H7 (cell line): ENCODE measurements around the gene TSPAN32. TPM values are rescaled to one million over a fixed set of nuclear protein-coding genes. Genes with fewer than 3 reads are reported as not detected.

Source experiments
- DNase-seq: peaks from one replicate; pipeline ENCODE4 v3.0.0; 2012
- H3K27me3 ChIP-seq: 2 replicates; pipeline ENCODE4 v1.6.0; 2011; ENCODE audit warnings: mild to moderate bottlenecking, low read length; ENCODE audit not compliant: control insufficient read depth, insufficient read depth
- H3K36me3 ChIP-seq: replicated peaks from 2 replicates; pipeline ENCODE4 v1.5.1; 2011; ENCODE audit warnings: low read length; ENCODE audit not compliant: control insufficient read depth, insufficient read depth
- H3K4me3 ChIP-seq: 2 replicates; pipeline ENCODE4 v1.5.1; 2011; ENCODE audit warnings: low read depth, mild to moderate bottlenecking, control low read depth, low read length, moderate library complexity; ENCODE audit not compliant: insufficient read depth
- total RNA-seq: library from RNA; depleted of rRNA; stranded (reverse); fragments of >200 nt; shearing (Covaris generic); gene quantifications from 2 replicates; pipeline ENCODE4 v1.2.3, GENCODE V29; 2014

The TSPAN32 gene
- total RNA-seq, 1 experiment from 2014 or later: not detected

DNA sequence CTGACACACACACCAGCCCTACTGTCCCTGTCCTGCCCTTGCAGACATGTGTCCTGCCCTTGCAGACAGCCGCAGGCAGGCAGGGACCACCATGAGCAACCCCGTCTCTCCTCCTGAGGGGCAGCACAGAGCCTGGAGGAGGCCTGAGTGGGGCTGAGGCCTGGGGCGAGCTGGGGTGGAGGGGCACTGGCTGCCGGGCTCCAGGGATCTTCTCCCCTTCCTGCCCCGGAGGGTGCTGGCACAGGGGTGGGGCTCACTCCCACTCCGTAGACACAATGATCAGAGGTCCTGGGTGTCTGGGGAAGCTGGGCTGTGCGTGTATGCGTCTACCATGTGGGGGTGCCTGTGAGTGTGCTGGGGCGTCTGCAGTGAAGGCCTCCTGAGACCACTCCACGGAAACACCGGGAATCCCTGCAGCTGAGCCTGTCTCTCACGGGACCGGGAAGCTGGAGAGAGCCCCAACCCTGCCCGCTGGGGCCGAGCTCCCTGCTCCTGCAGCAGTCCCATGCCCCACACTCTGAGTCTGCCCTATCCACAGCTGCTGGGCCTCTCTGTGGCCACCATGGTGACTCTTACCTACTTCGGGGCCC is 588 bp downstream of the TSPAN32 start:
- Histone ChIP-seq H3K27me3 (no peaks in the 10 kb centered on the region), H3K36me3 (no peaks in the 10 kb centered on the region), H3K4me3 (no peak overlapping the region)
- DNase-seq: peak; percentile 65

DNA sequence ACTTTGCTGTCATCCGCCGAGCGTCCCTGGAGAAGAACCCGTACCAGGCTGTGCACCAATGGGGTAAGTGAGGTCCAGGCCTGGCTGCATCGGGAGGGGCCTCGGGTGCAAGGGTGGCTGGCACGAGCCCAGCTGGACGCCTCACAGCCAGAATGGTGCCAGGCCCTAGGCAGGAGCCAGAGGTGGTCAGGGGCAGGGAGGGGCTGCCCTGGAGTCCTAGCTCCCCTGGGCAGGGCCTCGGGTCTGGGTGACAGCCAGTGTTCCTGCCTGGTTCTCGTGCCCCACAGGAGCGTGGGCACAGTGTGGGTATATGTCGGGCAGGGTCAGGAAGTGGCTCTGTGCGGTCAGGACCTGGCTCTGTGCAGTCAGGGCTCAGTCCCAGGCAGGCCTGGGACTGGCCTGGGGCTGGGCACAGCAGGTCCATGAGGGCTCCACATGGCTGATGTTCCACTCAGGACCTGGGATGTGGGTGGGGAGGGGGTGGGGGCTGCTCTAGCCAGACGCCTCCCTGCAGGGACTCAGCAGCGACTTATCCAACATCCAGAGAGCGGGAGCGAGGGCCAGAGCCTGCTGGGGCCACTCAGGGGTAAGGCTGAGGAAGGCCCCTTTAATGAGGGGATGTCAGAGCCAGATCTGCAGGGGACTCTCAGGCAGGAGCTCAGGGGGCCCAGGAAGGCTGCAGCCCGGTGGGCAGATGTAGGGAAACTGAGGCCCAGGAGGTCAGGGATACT is 1.2 kb downstream of the TSPAN32 start:
- Histone ChIP-seq H3K4me3 (no peak overlapping the region), H3K36me3 (no peaks in the 10 kb centered on the region), H3K27me3 (no peaks in the 10 kb centered on the region)
- DNase-seq: no peak

DNA sequence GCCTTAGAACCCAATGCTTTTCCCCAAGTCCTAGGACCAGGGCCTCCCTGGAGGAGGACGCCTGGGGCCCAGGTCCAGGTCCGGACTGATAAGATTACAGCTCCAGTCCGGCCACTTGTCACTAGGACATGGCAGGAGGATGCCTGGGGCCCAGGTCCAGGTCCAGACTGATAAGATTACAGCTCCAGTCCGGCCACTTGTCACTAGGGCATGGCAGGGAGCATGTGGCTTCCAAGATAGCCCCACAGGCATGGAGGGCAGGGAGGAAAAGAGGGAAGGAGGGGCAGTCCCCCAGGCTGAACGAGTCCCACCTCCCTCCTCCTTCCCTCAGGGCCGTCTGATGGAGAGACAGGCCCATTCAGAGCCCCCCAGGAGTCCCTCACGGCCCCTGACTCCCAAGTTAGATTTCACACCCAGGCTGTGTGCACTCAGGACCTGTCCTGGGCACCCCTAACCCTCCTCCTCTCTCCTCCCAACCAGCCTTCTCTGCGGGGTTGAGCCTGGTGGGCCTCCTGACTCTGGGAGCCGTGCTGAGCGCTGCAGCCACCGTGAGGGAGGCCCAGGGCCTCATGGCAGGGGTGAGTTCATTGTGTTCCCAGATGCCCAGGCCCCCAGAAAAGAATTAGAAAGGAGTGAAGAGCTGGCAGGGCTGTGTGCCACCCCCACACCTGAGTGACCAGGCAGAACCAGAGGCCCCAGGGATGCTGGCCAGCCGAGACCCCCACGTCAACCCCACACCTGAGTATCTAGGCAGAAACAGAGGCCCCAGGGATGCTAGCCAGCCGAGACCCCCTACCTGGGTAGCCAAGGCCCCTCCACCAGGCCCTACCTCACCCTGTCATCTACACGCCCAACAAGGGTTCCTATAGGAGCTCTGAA is 2.1 kb downstream of the TSPAN32 start:
- DNase-seq: peak; percentile 35
- no peak overlapping the region for H3K4me3 ChIP-seq
- no peaks in the 10 kb centered on the region for H3K27me3 ChIP-seq
- H3K36me3 ChIP-seq: no peaks in the 10 kb centered on the region

DNA sequence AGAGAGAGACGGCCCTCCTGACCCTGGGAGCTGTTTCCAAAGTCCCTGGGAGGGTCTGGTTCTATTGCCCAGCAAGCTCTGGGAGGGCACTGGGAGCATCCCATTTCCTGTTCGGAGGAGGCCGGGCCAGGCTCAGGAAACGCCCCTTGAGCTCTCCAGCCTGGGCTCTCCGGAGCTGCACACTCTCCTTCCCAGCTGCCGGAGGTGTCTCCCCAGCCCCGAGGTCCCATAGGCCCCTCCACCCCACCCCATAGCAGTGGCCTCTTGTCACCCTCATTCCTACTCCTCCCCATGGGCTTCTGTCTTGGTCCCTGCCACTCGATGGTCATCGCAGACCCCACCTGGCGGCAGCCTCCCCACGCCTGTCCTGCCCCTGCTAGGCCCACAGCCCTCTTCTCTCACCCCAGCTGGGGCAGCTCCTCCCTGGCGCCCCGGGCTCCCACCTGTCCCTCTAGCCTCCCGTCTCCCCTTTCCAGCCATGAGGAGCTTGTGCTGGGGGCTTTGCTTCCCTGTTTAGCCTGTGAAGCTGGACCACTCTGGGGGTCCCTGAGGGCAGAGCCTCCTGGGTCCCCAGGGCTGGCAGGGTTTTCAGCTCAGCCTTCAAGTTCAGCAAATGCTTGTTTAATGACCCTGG is 2.8 kb downstream of the TSPAN32 start:
- peak; percentile 48 for DNase-seq

DNA sequence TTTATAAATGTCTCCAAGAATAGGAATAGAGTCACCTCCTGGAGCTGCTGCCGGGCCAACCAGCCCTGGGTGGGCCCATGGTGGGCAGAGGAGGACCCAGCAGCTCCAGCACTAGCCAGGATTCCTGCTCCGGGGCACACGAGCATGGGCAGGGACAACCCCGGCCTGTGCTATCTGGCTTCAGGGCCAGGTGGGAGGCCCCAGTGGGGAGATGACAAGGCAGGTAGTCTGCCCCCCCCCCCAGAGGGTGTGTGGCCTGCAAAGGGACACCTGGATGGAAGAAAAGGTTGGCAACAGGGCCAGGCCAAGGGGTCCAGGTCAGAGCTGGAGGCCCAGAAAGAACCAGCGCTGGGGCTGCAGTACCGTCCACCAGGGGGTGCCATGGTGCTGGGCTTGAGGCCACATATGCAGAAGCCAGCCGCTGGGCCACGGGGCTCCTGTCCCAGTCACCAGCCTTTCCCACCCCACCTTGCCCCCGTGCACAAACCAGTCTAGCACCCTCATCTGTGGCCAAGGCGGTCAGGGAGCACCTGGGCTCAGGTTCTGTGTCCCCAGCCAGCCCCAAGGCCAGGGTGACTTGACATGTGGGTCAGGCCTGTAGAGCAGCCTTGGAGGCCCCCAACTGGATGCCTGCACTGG is 3.4 kb downstream of the TSPAN32 start:
- no peaks in the 10 kb centered on the region for H3K27me3 ChIP-seq
- no peak overlapping the region for H3K4me3 ChIP-seq
- H3K36me3 ChIP-seq: no peaks in the 10 kb centered on the region
- DNase-seq: peak; percentile 94

More for the DNA sequence above, 2.8 kb downstream of the TSPAN32 start:
- Histone ChIP-seq H3K27me3 (no peaks in the 10 kb centered on the region), H3K36me3 (no peaks in the 10 kb centered on the region), H3K4me3 (no peak overlapping the region)

DNA sequence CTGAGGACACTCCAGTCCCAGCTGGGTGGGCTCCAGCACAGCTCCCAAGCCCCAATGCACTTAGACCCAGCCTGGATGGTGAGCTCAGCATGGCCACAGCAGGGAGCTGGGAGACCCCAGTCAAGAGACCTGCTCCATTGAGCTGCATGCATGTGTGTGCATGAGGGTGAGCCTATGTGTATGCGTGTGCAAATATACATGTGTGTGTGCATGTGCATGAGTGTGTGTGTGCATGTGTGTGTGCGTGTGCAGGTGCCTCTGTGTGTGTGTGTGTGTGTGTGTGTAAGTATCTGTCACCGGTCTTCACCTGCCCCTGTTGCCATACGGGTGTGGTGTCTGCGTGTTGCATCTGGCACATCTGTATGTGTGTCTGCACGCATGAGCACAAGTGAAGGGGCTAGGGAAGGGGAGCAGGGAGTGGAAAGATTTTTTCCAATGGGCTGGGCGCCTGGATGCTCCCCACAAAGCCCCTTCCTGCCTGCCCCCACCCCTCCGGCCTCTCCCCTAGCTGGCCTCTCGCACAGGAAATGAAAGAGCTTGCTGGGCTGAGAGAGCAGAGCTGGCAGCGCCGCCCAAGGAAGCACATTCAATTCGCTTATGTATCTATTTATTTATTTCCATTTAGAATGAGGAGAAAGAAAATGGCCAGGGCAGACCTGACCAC is 4.1 kb downstream of the TSPAN32 start:
- no peaks in the 10 kb centered on the region for H3K27me3 ChIP-seq
- DNase-seq: no peak
- no peak overlapping the region for H3K4me3 ChIP-seq
- no peaks in the 10 kb centered on the region for H3K36me3 ChIP-seq

DNA sequence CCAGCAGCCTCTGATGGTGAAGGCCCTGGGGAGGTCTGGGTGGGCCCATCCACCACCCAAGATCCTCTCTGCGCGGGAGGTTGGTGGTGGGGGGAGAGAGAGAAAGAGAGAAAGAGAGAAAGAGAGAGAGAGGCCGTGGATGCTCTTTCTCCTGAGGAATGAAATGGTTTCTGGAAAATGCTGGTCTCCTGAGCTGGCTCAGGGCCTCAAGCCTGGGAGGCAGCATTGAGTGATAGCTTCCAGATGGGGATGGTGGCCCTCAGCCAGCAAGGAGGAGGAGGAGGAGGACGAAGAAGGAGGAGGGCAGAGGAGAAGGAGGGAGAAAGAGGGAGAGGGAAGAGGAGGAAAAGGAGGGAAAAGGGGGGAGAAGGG is 4.6 kb downstream of the TSPAN32 start:
- Histone ChIP-seq H3K27me3 (no peaks in the 10 kb centered on the region), H3K36me3 (no peaks in the 10 kb centered on the region), H3K4me3 (no peak overlapping the region)
- no peak for DNase-seq

DNA sequence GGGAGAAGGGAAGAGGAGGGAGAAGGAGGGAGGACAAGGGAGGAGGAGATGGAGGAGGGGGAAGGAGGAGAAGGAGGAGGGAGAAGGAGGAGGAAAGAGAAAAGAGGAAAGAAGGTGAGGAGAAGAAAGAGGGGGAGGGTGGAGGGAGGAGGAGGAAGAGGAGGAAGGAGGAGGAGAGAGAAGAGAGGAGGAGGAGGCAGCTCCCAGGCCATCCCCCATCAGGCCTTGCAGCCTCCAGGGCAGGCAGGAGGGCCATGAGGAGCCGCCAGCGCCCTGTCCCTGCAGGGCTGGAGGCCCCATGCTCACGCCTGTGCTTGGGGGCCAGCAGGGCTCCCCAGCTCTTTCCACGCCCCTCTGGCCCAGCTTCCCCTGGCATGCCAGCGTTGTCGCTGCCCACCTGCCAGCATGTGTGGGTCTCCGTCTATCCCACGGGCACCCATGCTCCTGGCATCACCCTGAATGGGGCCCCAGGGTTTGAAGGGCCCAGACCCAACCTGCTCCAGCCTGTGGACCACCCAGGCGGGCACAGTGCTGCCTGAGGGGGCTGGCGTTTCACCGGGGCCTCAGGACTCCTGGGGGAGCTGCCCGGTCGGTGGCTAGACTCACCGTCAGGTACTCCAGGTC is 5.2 kb downstream of the TSPAN32 start:
- Histone ChIP-seq H3K27me3 (no peaks in the 10 kb centered on the region), H3K36me3 (no peaks in the 10 kb centered on the region), H3K4me3 (no peak overlapping the region)
- peak; percentile 51 for DNase-seq

DNA sequence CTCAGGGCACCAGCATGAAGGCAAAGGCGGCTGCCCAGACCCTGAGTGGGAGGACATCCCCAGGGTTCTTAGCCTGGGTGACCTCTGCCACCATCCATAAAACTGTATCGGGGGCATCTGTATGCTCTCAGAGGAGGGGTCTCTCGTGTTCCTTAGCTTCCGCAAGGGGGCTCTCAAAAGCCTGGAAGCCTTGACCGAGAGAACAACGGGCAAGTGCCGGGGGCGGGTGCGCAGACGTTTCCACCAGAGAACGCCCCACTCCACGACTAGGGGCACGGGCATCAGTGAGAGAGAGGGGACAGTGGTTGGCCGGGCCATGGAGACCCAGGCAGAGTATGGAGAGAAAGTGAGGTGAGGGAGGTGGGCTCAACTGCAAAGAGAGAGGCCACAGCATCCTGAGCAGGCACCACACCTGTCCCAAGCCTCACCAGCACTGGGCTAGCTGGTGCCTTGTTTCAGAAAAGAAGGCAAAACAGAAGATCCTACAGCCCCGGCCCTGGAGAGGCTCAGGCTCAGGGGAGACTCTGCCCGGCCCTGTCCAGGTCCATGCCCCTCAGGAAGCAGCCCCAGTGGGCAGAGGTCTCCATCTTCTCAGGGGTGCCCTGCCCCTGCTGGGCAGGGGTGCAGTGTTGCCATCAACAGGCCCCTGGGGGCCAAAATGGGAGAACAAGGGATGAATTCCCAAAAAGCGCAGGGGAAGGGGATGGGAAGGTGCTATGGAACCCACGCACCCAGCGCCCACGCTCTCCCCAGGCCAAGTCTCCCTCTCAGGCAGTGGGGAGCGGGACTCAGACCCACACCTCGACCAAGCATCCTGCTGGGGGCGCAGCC is 5.9 kb downstream of the TSPAN32 start:
- Histone ChIP-seq H3K36me3 (no peaks in the 10 kb centered on the region), H3K4me3 (no peak overlapping the region), H3K27me3 (no peaks in the 10 kb centered on the region)
- DNase-seq: no peak

DNA sequence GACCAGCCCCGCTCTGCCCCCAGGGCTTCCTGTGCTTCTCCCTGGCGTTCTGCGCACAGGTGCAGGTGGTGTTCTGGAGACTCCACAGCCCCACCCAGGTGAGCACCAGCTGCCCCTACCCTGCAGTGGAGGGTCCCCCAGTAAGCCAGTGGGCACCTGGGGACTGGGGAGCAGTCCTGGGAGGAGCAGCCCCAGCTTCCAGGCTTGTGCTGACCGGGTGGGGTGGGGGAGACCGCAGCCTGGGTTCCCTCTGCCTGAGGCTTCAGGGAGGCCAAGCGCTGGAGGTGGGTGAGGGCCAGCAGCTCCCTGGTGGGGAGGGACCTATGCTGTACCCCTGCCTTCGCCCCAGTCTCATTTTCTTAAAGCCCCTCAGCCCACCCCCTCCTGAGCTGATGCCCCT is 6.9 kb downstream of the TSPAN32 start:
- H3K27me3 ChIP-seq: no peaks in the 10 kb centered on the region
- H3K36me3 ChIP-seq: no peaks in the 10 kb centered on the region
- no peak for DNase-seq
- no peak overlapping the region for H3K4me3 ChIP-seq

DNA sequence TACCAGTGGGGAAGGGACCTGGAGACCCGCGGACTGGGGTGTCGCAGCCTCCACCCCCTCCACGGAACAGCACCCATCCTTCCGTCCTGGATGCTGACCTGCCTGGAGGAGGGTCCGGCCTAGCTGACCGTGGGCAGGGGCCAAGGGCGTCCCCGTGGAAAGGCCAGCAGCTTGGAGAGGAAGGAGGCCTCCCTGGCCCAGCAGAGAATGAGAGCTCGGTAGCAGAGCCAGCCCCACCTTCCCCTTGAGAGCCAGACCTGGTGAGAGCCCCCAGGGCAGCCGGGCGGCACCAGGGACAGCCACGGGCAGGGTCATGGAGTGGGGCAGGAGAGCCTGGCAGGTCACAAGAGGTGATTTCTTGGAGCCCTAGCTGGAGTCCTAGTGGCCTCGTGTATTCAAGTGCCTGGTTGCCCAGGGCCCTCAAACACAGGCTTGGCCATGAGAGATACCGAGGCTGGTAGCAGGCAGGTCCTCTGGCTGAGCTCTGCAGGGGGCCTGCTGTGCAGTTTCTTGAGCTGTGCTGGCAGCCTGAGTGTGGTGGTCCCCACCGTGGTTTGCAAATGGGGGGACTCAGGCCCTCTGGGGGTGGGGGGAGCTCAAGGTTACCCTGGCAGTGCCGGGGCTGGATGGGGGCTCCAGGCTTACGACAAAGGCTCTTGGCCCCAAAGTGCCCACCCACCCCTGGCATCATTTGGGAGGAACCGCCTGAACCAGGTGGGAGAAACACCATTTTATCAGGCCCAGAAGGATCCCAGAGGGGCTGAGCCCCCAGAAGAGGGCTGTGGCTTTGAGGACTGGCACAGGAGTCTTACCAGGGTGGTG is 7.6 kb downstream of the TSPAN32 start:
- H3K4me3 ChIP-seq: no peak overlapping the region
- no peaks in the 10 kb centered on the region for H3K27me3 ChIP-seq
- no peaks in the 10 kb centered on the region for H3K36me3 ChIP-seq
- DNase-seq: no peak

DNA sequence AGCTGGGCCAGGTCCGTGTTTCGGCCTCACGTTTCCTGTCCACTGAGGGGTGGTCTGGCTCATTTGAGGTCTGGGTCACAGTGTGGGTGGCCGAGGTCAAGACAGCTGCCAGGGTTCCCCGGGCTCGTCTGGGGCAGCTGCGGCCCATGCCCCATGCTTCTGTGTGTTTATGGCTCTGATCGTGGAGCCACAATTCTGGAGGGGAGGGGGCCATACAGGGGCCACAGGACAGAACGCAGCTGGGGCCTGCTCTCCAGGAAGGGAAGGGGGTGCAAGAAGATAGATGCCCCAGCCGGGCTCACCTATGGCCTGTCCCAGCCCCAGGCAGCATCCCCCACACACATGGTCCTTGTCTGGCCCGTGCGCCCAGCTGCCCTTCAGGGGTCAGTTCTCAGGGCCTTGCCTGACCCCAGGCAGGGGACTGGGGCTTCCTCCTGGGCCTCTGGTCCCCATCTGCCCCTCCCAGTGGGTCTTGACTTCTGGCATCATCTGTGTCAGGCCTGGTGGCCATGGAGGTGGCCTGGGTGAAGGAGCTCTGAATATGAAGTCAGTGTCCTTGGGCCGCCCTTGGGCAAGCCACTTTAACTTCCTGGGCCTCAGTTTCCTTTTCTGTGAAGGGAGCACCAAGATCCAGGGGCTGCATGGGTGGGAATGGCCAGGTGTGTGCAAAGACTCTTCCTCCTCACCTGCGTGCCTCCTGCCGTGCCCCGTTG is 8.4 kb downstream of the TSPAN32 start:
- H3K4me3 ChIP-seq: no peak overlapping the region
- no peaks in the 10 kb centered on the region for H3K27me3 ChIP-seq
- H3K36me3 ChIP-seq: no peaks in the 10 kb centered on the region
- no peak for DNase-seq
